MM.1S (cell line): Measurements from ENCODE around the gene HAGHL.

ENCODE experiments used
- CTCF ChIP-seq: fragments of 300-600 bp; sonication (generic); IDR thresholded peaks from 2 replicates; pipeline ENCODE4 v1.5.1; 2016; ENCODE audit warnings: antibody characterized with exemption, low read length, mixed read lengths
- EZH2 ChIP-seq: fragments of 300-600 bp; sonication (generic); optimal IDR thresholded peaks from 2 replicates; pipeline ENCODE3; 2017; ENCODE audit warnings: low read depth, mild to moderate bottlenecking, antibody characterized with exemption, low read length, mixed read lengths
- EZH2phosphoT487 ChIP-seq: fragments of 300-600 bp; sonication (generic); IDR thresholded peaks from 2 replicates; pipeline ENCODE4 v1.6.1; 2018; ENCODE audit warnings: antibody characterized with exemption, low read length

DNA sequence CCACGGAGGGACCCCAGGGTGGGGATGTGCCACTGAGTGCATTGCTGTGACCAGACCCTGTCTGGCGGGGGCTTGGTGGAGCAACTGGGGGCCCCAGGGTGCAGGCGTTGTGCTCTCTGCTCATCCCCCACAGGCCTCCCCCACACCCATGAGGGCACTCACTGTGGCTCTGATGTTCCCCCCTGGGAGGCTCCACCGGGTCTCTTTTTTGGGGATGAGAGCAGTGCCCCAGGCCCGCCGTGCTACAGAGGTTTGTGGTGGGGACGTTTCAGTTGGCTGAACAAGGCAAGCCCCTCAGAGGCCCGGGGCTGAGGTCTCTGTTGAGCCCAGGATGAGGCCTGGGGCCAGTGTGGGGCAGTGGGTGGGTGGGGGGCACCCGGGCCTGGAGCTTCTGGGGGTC is 3.2 kb upstream of the HAGHL start:
- TF ChIP-seq CTCF (no peak), EZH2 (no peak), EZH2phosphoT487 (no peak)
